Sigmoid colon (tissue), 4 donors: ENCODE measurements around the gene HS3ST6.

ENCODE experiments used
- CTCF ChIP-seq, 4 experiments: fragments of 450-650 bp in 3 of 4; fragments of 200-600 bp in 1 of 4; IDR thresholded peaks; one replicate each; pipeline ENCODE4 v1.5.1; 2016 to 2019; ENCODE audit warnings: antibody characterized with exemption in 4 of 4, mild to moderate bottlenecking in 3 of 4, moderate library complexity in 2 of 4
- POLR2AphosphoS5 ChIP-seq, 4 donors: sonication (generic); formaldehyde crosslinking; IDR thresholded peaks; one replicate each; pipeline ENCODE4 v1.6.1; 2017; ENCODE audit warnings: antibody characterized with exemption in 4 of 4

GRCh38 chr16:1908184-1908583, 10.0 kb downstream of the HS3ST6 start:
- TF ChIP-seq CTCF (IDR thresholded peaks at IDR 0.05), result no peak
- no peak for TF ChIP-seq POLR2AphosphoS5 (IDR thresholded peaks at IDR 0.05)
